HG02610 (cell line): ENCODE results near the gene SSTR3.

Experiments used
- ATAC-seq: cut with Tn5 transposase; IDR thresholded peaks from one replicate; pipeline ENCODE4 v1.9.1; 2021; ENCODE audit warnings: mild to moderate bottlenecking, moderate library complexity; ENCODE audit not compliant: unreplicated experiment

SSTR3 gene

DNA sequence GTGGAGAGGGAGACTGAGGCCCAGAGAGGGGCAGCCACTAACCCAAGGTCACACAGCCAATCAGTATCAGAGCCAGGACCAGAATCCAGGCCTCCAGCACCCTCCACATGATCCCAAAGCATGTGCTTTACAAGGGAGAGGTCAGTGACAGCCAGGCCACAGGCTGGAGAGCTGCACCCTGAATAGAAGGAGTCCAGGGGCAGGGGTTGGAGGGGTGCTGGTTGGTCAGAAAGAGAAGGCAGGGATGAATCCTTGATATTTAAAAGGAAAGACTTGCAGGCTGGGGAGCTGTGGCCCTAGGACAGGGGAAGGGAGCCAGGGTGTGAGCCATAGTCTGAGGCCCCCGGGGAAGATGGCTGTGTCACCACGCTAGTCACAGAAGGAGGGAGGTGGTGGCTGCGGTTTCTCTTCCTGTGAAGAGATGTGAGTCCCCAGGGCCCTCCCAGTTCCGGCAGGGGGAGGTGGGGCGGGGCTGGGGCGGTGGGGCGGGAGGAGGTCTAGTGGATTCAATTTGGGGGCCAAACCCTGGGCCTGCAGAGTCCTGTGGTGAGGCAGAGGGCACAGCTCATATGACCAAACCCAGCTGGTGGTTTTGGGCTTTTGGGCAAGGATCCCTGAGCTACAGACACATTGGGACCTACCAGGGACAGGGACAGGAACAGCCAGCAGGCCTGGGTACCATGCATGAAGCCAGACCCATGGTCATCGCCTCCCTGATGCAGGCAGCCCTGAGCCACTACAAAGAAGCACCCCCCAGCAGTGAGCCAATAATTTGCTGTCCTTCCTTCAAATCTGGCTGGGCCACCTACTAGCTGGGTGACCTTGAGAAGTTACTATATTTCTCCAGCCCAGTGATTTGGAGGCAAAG, 17.8 kb upstream of the SSTR3 start:
- ATAC-seq = peak; percentile 60

DNA sequence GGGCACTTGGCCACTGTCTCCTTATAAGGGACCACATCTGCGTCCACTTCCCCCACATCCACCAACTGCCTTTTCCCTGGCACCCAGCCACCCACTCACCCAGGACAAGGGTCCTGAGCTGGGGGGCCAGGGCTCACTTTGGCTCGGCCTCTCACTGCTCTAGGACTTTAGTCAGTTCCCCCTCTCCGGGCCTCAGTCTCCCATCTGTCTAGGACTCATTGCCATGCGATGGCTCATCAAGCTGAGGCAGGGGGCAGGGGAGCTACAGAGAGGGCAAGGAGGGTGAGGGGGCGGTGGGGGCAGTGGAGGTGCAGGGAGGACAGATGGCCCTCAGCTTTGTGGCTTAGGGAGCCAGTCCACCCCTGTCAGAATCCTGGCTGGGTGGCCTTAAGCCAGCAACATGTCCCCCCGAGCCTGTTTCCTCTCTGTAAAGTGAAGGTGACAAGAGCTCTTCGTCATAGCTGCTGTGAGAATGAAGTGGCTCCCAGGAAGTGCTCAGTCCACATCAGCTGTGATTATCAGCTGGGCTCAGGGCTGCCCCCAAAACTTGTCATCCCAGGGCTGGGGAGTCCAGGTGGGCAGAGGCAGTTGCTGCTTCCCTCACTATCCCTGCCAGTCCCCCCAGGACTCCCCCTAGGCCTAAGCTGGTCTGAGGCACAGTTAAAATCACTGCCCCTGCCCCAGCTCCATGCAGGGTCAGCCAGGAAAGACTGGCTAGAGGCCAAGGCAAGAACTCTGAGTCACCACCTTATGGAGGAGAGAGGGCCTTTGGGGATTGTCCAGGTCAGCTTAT, 16.9 kb upstream of the SSTR3 start:
- ATAC-seq = no peak

DNA sequence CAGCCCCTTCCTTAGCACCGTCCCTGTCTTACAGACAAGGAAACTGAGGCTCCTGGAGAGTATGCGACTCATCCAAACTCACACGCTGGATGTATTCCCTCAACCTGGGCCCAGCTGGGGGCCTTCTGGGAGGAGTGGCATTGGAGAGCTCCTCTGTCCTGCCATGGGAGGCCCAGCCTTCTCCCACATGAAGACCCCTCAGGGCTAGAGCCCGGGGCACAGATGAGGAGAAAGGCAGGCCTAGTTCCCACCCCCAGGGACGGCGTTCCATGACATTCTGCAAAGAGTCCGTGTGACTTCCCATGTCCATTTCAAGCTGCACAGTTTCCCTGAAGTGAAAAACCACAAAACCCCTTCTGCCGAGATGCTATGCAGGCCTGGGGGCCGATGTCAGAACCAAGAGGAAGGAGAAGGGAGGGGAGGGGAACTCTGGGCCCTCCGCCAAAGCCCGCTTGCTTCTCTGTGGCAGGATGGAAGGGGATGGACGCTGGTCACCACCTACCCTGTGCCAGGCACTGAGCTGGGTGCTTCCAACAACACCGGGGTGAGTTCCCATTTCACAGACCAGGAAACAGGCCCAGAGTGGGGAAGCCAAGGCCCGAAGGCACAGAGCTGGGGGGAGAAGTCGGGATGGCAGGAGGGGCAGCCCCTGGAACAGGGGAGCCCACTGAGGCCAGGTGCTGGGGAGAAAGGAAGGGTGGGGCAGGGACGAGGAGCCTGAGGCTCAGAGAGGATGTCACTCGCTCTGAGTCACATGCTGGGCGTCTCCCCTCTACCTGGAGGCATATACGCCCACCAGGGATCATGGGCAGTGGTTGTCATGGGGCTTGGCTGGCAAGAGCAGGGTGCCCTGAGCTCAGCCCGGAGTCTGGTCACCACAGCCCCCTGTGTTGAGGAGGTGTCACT, 16.1 kb upstream of the SSTR3 start:
- no peak for ATAC-seq

DNA sequence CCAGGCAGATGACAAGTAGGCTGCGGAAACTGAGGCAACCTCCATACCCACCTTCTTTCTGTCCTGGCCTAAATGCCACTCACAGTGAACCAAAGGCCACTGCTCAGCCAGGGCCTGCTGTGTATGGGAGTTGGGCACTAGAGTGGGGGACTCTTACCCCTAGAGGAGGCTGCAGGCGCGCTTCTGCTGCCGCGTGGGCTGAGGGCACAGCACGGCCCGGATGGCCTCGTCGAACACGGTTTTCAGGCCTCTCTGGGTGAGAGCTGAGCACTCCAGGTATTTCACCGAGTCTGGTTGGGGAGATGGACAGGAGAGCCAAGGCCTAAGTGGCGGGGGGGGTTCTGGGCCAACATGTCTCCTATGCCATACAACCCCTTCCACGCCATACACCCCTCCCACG, 14.2 kb upstream of the SSTR3 start:
- ATAC-seq = no peak

DNA sequence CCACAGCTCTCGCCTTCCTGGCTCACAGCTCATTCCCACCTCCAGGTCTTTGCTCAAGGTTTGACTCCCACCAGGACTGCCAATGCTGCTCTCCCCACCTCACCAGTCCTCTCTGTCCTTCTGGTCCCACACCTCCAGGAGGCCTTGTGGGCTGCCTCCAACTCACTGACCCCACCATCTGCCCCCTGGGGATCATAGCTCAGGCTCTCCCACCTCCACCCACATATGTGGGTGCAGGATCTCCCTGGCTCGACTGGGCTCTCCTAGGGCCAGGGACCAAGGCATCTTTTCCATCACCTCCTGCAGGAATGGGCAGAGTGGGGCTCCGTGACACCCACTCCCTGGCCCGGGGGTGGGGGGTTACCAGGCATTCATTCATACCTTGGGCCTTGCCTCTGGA, 13.8 kb upstream of the SSTR3 start:
- ATAC-seq = no peak

DNA sequence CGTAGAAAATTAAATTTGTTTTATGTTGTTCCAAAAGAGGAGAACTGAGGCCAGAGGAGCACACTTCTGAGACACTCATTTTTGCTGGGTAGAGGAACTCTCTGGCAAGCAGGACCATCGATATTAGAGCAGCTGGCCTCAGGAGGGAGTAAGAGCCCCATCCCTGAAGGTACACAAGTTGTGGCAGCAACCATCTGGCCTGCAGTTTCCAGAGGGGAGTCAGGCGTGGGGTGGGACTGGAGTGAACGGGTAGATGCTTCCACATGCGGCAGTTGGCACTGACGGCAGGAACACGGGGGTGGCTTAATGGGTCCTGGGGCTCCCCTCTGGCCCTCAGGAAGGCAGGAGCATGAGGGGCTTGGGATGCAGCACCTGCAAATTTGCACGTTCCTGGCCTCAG, 13.2 kb upstream of the SSTR3 start:
- no peak for ATAC-seq

DNA sequence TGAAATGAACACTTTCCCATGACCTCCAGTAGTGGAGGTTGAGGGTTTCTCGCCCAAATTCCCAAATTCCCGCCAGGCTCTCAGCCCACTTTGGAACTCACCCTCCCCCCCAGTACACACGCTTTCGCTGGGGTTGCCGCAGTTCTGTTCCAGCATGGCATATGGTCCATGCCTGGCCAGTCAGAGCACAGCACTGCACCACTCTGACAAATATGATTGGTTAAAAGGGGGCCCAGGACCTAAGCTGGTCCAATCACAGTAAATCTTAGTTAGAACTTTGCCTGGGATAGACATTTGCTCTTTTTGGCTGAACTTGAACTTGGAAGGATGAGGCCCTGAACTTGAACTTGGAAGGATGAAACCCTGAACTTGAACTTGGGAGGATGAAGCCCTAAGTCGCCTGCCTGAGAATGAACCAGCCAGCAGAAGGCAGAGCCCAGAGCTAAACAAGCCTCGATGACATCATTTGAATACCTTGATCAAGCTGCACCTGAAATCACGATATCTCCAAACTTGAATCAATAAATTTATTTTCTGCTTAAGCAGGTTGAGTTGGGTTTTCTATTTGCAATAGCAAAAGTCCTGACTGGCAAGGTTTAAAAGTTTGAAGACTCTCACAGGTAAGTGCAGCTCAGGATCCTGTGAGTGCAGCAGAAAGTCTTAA, 12.6 kb upstream of the SSTR3 start:
- ATAC-seq = no peak

DNA sequence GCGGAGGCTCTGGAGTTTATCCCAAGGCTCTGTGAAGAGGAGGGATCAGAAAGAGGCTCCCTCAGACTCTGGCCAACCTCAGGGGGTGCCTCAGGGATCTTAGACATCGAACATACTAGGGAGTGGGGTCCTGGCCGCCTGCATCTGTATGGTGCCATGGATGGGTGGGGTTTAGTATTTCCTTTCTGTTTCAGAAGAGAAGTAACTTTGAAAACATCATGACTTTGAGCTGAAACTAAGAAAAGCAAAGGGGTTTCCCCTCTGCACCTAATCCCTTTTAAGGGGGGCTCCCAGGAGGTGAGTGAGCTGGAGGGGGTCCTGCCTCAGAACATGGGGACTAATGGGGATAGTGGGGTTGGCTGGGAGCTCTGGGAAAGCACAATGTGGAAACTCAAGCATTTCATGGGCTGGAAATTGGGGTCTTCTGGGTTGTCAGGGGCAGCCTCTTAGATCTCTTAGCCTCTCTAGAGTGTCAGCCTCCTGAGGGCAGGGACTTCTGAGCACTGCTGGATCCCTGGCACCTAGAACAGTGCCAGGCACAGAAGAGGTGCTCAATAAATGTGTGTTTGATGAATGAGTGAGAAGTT, 11.8 kb upstream of the SSTR3 start:
- ATAC-seq = no peak

DNA sequence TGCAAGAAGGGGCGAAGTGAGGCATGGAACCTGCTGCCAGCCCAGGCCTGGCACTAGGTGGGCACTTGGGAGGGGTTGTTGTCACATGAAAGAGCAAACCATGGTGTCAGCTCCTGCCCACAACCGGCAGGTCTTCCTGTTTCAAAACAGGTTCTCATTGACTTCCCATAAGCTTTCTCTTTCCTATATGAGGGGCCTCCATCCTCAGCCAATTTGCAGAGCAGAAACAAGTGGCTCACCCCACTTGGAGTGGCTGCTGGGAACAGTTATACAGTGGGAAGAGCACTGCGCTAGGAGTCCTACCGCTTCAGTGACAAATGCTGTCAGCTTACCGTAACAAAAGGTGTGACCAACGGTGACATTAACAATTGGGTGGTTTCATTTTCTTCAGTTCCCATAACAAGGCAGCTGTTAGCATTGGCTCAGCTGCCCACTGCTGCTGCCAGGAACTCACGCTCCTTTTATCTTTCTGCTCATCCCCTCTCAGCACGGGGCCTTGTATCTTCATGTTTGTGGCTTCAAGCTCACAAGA, 10.2 kb upstream of the SSTR3 start:
- no peak for ATAC-seq

DNA sequence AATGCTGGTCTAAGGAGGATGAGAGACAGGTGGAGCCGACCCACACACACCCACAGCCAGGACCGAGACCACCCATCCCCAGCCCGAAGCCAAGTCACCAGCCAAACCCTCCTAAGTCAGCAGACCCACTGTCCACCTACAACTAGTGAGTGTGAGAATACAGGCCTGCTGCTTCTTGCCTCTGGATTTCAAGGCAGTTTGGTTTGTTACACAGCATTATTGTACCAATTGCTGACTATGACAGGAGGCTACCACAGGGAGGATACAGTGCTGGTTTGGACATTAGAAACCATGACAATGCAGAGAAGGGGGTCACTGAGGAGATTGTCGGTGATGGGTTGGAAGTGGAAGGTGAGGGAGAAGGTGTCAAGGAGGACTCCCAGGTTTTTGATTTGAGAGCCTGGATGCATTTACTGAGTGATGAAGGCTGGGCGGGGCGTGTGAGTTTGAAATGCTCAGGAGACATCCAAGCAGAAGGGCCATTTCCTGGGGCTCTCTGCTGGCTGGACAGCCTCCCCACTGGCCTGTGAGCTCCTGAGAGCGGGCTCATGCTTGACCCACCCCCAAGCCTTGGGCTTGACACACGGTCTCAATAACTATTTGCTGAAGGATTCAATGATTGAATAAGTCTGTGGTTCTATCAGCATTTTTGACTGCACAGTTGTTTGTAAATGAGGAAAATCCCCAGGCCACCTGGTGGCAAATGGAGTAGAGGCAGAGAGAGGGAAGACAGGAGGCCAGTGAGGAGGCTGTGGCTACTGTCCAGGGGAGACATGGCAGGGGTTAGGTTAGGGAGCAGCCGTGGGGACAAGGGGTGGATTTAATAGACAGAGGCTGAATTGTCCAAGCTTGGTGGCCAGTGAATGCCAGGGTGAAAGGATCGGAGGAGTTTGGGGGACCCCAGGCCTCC, 9.4 kb upstream of the SSTR3 start:
- no peak for ATAC-seq

DNA sequence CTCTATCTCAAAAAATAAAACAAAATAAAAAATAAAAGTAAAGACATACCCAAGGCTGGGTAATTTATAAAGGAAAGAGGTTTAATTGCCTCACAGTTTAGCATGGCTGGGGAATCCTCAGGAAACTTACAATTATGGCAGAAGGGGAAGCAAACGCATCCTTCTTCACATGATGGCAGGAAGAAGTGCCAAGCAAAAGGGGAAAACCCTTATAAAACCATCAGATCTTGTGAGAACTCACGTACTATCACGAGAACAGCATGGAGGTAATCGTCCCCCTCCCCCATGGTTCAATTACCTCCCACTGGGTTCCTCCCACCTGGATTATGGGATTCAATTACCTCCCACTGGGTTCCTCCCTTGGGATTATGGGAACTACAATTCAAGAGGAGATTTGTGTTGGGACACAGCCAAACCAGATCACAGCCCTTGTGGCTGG, 8.3 kb upstream of the SSTR3 start:
- ATAC-seq = no peak

DNA sequence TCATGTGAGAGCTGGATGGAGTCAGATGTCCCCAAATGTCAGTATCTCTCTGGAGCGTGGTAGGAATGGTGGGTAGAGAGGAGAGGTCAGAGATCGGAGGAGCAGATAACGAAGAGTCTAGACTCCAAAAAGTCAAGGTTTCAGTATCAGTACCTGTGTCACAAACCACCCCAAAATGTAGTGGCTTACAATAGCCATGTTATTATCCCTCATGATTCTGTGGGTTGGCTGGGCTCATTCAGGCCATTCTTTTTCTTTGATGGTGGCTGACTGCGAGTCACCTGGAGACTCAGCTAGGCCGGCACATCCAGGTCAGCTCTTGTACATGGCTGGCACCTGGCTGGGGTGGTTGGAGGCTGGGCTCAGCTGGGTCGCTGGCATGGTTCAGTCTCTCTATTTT, 7.3 kb upstream of the SSTR3 start:
- ATAC-seq = no peak

DNA sequence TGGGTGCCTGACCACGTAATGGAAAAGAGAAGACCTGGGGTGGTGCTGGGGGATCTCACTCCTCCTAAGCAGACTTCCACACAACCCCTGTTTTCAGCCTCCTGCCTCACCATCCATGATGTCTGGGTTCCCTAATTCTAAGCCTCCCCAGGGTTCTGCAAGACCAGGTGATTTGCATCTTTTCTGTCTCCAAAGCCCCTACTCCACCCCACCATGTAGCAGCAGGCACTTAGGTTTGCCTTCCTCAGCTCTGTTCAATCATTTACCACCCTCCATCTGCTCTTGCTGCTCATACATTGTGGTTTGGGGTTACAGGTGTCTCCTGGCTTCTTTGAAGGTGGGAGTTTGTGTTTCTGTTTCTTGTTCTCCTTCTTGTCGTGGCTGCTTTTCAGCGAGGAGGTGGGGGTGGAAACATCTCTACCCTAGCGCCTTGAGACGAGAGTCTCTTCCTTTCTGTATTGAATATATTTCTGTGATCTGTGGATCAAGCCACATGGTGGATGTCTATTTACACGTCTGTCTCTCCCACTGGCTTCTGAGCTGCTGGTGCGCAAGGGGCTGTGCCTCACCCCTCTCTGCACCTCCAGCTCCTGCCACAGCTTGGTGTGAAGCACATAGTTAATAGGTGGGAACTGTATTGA, 6.6 kb upstream of the SSTR3 start:
- peak; percentile 70 for ATAC-seq

DNA sequence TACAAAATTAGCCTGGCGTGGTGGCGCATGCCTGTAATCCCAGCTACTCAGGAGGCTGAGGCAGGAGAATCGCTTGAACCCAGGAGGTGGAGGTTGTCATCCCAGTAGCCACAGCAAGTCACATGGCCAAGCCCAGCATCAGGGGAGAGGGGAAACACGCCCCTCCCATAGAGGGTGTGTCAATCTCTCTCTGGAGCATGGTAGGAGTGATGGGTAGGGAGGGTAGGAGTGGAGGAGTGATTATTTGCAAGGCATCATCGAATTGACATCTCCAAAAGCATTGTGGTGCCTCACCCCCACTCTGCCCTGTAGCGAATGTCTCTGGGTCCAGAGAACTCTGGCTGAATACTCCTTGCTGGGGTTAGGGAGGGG, 6.1 kb upstream of the SSTR3 start:
- ATAC-seq = no peak

DNA sequence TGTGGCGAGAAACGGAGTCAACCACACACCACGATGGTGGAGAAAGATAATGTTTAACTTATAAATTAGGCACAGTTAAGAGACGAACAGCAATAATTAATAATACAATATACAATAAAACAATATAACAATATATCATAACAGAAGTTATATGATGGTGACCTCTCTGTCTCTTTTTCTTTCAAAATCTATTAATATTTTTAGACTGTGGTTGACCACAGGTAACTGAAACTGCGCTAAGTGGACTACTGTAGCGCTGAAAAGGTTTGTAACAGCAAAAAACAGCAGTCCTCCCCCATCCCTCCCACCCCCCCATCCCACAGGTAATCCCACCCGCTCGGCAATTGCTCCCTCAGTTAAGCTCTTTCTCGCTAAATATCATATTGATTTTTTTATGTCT, 3.6 kb upstream of the SSTR3 start:
- ATAC-seq = no peak

DNA sequence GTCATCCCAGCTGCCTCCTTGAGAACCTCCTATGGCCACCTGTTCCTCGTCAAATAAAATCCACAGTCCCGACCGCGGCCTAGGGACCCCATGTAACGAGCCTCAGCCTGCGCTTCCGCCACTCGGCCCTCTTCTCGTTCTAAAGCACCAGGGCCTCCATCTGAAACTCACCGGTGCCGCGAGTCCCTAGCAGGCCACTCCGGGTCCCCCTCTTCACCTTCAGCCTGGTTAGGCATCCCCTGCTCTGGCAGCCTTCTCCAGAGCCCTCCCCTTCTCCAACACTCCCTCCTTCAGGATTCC, 2.4 kb upstream of the SSTR3 start:
- no peak for ATAC-seq

DNA sequence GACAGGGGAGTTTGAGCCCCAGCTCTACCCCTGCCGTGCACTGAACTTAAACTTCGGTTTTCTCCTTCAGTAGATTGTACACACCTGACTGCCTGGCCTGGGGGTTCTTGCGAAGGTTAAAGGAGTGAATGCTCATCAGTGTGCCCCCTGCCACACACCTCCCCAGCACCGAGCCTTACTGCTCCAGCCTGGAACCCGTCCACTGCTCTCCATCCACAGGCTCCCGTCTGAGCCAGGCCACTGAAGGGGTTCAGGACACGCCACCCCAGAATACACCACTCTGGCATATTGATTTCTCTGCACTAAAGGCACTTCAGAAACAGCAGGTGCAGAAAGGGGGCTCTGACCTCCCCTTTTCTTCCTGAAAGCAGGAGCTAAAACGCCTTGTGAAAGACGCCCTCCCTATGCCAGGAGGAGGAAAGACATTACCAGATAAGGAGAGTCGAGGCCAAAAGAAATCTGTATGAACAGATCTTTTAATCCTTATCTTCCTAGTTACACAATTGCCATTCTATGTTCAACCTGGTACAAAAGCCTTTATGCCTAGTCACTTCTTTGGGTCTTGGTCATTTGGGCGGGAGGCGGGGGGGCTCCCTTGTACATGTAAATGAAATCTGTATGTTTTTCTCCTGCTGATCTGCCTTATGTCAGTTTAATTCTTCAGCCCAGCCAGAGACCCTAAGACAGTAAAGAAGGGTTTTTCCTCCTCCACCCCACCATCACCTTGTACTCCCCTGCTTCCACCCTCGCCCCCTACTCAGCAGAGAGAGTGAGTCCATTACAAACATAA, 1.9 kb upstream of the SSTR3 start:
- ATAC-seq = no peak
